Mucosa of descending colon (tissue), 3 donors: ENCODE results near the gene ST6GALNAC1. TPM values are rescaled to one million over a fixed set of nuclear protein-coding genes. Genes with fewer than 3 reads are reported as not detected.

Source experiments
- ATAC-seq: fragments of 200-7000 bp; cut with Tn5 transposase; one replicate; pipeline ENCODE4 v1.9.1; 2020; ENCODE audit warnings: mild to moderate bottlenecking, moderate library complexity
- DNase-seq, 3 donors: peaks; one replicate each; pipeline ENCODE4 v3.0.0-alpha.2; 2020
- H3K36me3 ChIP-seq: fragments of 200-600 bp; one replicate; pipeline ENCODE4 v1.8.0; 2021; ENCODE audit warnings: low read depth, mild to moderate bottlenecking
- H3K4me1 ChIP-seq: fragments of 200-600 bp; one replicate; pipeline ENCODE4 v1.8.0; 2021; ENCODE audit warnings: low read depth, mild to moderate bottlenecking
- H3K4me3 ChIP-seq: fragments of 200-600 bp; one replicate; pipeline ENCODE4 v1.8.0; 2021; ENCODE audit warnings: mild to moderate bottlenecking
- H3K9me3 ChIP-seq: fragments of 200-600 bp; one replicate; pipeline ENCODE4 v1.8.0; 2021; ENCODE audit warnings: mild to moderate bottlenecking
- intact Hi-C, 2 donors: fragments of 100-400 bp; cut with DNase I in 1 of 2; cut with micrococcal nuclease in 1 of 2; formaldehyde crosslinking; loops; one replicate each; pipeline versions ENCODE4 v1.11.0 to v1.11.1; 2022; cut with DNase I, micrococcal nuclease
- total RNA-seq, 3 donors: library from RNA; stranded (reverse); fragmentation: NEBNext Ultra II Directional in 2 of 3; extraction: Animal tissue kit (Norgen Biotek cat#: 25700) in 2 of 3; gene quantifications; one replicate each; pipeline versions ENCODE4 v1.2.1 to v1.2.4, GENCODE V29; 2021 to 2023
- TF ChIP-seq, protein P1 (sequence below): fragments of 200-600 bp; IDR thresholded peaks from one replicate; pipeline ENCODE4 v1.8.0; 2022; ENCODE audit warnings: antibody characterized with exemption, mild to moderate bottlenecking
- donor health status: DM: no; HTN: no; CAD: no; lungs with moderate emphysema.
- donor health status: DM: no; HTN: no; CAD: no.
- donor health status: DM: no; HTN: yes; CAD: no.

Gene ST6GALNAC1
- total RNA-seq, 3 donors from 2014 or later: 90.2 to 363 (median 336) TPM

- peak in 1 of 3 donors; percentile 50 for DNase-seq
- ATAC-seq: peak; percentile 45
- intact Hi-C loops: no loop called here
- no peaks in the 10 kb centered on the region for H3K4me1 ChIP-seq
- no peaks in the 10 kb centered on the region for H3K9me3 ChIP-seq
- H3K36me3 ChIP-seq: no peaks in the 10 kb centered on the region
- no peak overlapping the region for H3K4me3 ChIP-seq
- TF ChIP-seq, protein P1, sequence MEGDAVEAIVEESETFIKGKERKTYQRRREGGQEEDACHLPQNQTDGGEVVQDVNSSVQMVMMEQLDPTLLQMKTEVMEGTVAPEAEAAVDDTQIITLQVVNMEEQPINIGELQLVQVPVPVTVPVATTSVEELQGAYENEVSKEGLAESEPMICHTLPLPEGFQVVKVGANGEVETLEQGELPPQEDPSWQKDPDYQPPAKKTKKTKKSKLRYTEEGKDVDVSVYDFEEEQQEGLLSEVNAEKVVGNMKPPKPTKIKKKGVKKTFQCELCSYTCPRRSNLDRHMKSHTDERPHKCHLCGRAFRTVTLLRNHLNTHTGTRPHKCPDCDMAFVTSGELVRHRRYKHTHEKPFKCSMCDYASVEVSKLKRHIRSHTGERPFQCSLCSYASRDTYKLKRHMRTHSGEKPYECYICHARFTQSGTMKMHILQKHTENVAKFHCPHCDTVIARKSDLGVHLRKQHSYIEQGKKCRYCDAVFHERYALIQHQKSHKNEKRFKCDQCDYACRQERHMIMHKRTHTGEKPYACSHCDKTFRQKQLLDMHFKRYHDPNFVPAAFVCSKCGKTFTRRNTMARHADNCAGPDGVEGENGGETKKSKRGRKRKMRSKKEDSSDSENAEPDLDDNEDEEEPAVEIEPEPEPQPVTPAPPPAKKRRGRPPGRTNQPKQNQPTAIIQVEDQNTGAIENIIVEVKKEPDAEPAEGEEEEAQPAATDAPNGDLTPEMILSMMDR: no peak
Measured at GRCh38 chr17:76688165-76688622, 44.6 kb upstream of the ST6GALNAC1 start.

GRCh38 chr17:76687298-76688164 lies 44.0 kb upstream of the ST6GALNAC1 start:
- intact Hi-C loops: no loop called here
- DNase-seq: peak in 1 of 3 donors; percentile 60
- peak; percentile 15 for ATAC-seq
- Histone ChIP-seq H3K36me3 (no peaks in the 10 kb centered on the region), H3K4me1 (no peaks in the 10 kb centered on the region), H3K4me3 (no peak overlapping the region), H3K9me3 (no peaks in the 10 kb centered on the region)
- TF ChIP-seq, protein P1: no peak

DNA sequence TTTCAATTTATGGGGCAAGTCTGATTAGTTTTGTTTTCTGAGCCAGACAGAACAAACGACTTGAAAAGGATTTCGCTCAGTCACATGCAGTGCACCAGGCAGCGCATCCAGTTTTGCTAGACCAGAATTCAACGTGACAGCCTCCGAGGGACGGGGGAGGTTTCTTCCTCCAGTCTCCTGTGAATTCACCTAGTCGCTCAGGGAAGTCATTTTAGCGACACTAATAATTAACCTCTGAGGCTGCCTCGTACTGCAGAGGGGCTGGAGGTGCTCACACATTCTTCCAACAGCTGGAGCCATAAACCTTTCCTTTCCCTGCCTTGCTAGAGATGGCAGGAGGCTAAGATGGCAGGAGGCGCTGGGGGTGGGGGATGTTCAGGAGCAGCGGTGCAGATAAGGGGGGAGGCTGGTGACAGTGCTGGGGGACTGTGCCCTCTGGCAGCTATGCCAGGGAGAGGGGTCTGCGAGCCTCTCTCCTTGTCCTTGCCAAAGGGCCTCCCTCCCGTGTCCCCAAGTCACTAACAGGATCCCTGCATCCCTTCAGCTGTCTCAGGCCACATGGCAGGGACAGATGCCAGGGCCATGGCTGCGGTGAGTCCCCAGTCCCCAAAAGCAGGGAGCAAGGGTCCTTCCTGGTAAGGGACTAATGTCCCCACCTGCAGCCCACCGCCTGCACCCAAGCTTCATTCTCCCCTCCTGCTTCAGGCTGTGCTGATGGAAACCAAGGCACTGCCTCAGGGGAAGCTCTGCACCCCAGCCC lies 43.2 kb upstream of the ST6GALNAC1 start:
- Histone ChIP-seq H3K4me3 (no peak overlapping the region), H3K4me1 (peaks cover 3% of the 10 kb centered on the region), H3K9me3 (no peaks in the 10 kb centered on the region), H3K36me3 (no peaks in the 10 kb centered on the region)
- DNase-seq: peak in 1 of 3 donors; percentile 40
- no peak for ATAC-seq
- TF ChIP-seq, protein P1: no peak
- intact Hi-C loops: no loop called here

DNA sequence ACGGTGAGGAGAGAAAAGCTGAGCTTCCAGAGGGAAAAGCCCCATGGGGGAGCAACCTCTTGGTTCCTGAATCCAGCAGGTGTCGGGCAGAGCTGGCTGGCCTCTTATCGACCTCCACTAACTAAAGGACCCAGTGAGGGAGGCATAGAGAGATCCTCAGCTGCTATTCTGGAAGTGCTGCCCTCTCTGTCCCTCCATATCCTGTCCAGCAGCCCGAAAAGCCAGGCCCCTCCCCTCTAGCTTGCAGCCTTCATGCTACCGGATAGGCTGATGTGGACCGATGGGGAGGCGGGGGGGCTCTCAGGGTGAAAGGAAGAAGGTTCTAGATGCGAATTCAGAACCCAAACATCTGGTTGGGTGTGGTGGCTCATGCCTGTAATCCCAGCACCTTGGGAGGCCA lies 42.3 kb upstream of the ST6GALNAC1 start:
- intact Hi-C loops: no loop called here

DNA sequence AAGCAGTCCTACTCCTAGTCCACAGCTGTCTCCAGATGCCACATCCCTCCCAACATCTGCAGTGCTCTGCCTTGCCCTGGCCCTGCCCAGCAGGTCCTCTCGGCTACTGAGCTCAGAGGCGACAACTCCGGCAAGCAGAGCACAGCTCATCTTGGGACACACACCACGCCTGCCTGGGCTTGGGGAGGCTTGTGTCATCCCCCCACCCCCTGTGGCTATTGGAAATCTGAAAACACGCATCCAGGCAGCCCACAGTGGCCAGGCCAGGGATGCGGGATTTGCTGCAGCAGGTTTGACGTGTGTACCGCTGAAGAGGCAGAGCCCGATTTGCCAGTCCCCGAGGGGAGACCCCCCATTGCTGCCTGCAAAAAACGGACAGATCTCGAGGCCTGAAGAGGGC lies 41.8 kb upstream of the ST6GALNAC1 start:
- Histone ChIP-seq H3K36me3 (no peaks in the 10 kb centered on the region), H3K4me1 (peaks cover 8% of the 10 kb centered on the region), H3K4me3 (no peak overlapping the region), H3K9me3 (no peaks in the 10 kb centered on the region)
- intact Hi-C loops: no loop called here
- DNase-seq: no peak
- no peak for ATAC-seq
- TF ChIP-seq, protein P1: no peak

More for the DNA sequence above, 42.3 kb upstream of the ST6GALNAC1 start:
- peaks cover 8% of the 10 kb centered on the region for H3K4me1 ChIP-seq
- no peaks in the 10 kb centered on the region for H3K9me3 ChIP-seq
- H3K4me3 ChIP-seq: no peak overlapping the region
- DNase-seq (peak in 1 of 3 donors; percentile 25), ATAC-seq (no peak)
- no peaks in the 10 kb centered on the region for H3K36me3 ChIP-seq
- TF ChIP-seq, protein P1: no peak
